MM.1S (cell line): ENCODE data around the gene RRP15.

Source experiments
- DNase-seq: peaks from one replicate; pipeline ENCODE4 v3.0.0-alpha.2; 2015
- H2AFZ ChIP-seq: fragments of 300-600 bp; sonication (generic); 2 replicates; pipeline ENCODE4 v1.6.0; 2016; ENCODE audit warnings: antibody characterized with exemption, low read length
- H3F3A ChIP-seq: fragments of 300-600 bp; sonication (generic); 2 replicates; pipeline ENCODE4 v1.6.1; 2016; ENCODE audit warnings: mild to moderate bottlenecking, antibody characterized with exemption, low read length, moderate library complexity, mixed read lengths; ENCODE audit not compliant: insufficient read depth
- H3K27ac ChIP-seq: fragments of 300-600 bp; sonication (generic); 2 replicates; pipeline ENCODE4 v1.5.1; 2016; ENCODE audit warnings: mild to moderate bottlenecking, low read length
- H3K27me3 ChIP-seq: fragments of 300-600 bp; sonication (generic); replicated peaks from 2 replicates; pipeline ENCODE4 v1.6.0; 2016; ENCODE audit warnings: low read length; ENCODE audit not compliant: insufficient read depth
- H3K36me3 ChIP-seq: fragments of 300-600 bp; sonication (generic); replicated peaks from 2 replicates; pipeline ENCODE4 v1.6.1; 2016; ENCODE audit warnings: mild to moderate bottlenecking, low read length, mixed read lengths; ENCODE audit not compliant: insufficient read depth
- H3K4me1 ChIP-seq: fragments of 300-600 bp; sonication (generic); 2 replicates; pipeline ENCODE4 v1.6.1; 2016; ENCODE audit warnings: low read length, mixed read lengths
- H3K4me2 ChIP-seq: fragments of 300-600 bp; sonication (generic); 2 replicates; pipeline ENCODE4 v1.6.0; 2016; ENCODE audit warnings: low read depth, low read length
- H3K4me3 ChIP-seq: fragments of 300-600 bp; sonication (generic); 2 replicates; pipeline ENCODE4 v1.5.1; 2016; ENCODE audit warnings: low read length, mixed read lengths
- H3K79me2 ChIP-seq: fragments of 300-600 bp; sonication (generic); 2 replicates; pipeline ENCODE4 v1.6.1; 2016; ENCODE audit warnings: mixed run types, low read length, mixed read lengths
- H3K9ac ChIP-seq: fragments of 300-600 bp; sonication (generic); 2 replicates; pipeline ENCODE4 v1.6.1; 2016; ENCODE audit warnings: low read length, mixed read lengths
- H3K9me2 ChIP-seq: fragments of 300-600 bp; sonication (generic); replicated peaks from 2 replicates; pipeline ENCODE4 v1.6.1; 2016; ENCODE audit warnings: mild to moderate bottlenecking, low read length, mixed read lengths; ENCODE audit not compliant: insufficient read depth
- H3K9me3 ChIP-seq: fragments of 300-600 bp; sonication (generic); replicated peaks from 2 replicates; pipeline ENCODE4 v1.6.1; 2016; ENCODE audit warnings: mild to moderate bottlenecking, low read length, mixed read lengths; ENCODE audit not compliant: insufficient read depth
- H4K20me1 ChIP-seq: fragments of 300-600 bp; sonication (generic); 2 replicates; pipeline ENCODE4 v1.6.1; 2016; ENCODE audit warnings: mild to moderate bottlenecking, low read length, moderate library complexity, mixed read lengths; ENCODE audit not compliant: insufficient read depth
- CTCF ChIP-seq: fragments of 300-600 bp; sonication (generic); IDR thresholded peaks from 2 replicates; pipeline ENCODE4 v1.5.1; 2016; ENCODE audit warnings: antibody characterized with exemption, low read length, mixed read lengths
- EZH2 ChIP-seq: fragments of 300-600 bp; sonication (generic); optimal IDR thresholded peaks from 2 replicates; pipeline ENCODE3; 2017; ENCODE audit warnings: low read depth, mild to moderate bottlenecking, antibody characterized with exemption, low read length, mixed read lengths
- EZH2phosphoT487 ChIP-seq: fragments of 300-600 bp; sonication (generic); IDR thresholded peaks from 2 replicates; pipeline ENCODE4 v1.6.1; 2018; ENCODE audit warnings: antibody characterized with exemption, low read length

The RRP15 gene

DNA sequence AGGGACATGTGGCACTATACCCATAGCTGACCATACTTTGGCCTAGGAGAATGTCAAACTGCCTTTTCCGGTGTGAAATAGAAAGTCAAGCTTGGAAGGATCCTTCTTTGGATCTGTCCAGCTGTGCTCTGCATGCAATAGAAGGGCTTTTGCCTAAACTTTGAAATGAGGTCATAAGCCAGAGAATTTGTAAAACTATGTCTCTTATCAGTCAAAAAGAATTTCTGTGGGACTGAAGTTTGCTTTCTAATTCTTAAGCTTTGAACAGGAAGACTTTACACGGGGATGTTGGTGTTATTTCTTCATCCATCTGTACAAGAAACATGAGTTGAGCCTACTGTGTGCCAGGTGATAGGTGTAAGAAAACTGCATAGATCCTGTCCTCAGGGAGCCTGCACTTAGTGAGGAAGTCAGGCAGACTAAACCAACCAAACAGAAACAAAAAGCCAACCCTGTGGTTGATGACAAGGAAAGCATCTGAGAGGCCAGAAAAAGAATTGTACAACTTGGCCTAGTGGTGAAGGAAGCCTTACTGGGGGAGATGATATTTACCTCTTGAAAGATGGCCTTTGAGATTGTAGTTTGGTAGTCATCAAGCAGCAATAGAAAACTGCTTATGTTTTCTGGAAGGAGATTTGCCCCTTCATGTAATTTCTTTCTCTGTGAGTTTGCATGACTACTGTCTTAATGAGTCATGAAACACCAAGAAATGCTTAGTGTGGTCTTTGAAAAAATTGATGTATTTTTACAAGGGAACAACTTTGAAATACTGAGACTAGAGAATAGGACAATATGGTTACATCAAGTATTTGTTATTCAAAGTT lies 84.8 kb downstream of the RRP15 start:
- no peak for TF ChIP-seq EZH2phosphoT487
- TF ChIP-seq CTCF: no peak
- TF ChIP-seq EZH2: no peak
- no peaks in the 10 kb centered on the region for H3K9me2 ChIP-seq
- H3K79me2 ChIP-seq: no peaks in the 10 kb centered on the region
- no peak overlapping the region for H3K4me2 ChIP-seq
- H3K27me3 ChIP-seq: no peaks in the 10 kb centered on the region
- H3K27ac ChIP-seq: no peak overlapping the region
- H4K20me1 ChIP-seq: no peaks in the 10 kb centered on the region
- no peak overlapping the region for H3K9ac ChIP-seq
- H3K36me3 ChIP-seq: no peaks in the 10 kb centered on the region
- peaks cover 7% of the 10 kb centered on the region for H3K4me1 ChIP-seq
- H3K4me3 ChIP-seq: no peak overlapping the region
- H3F3A ChIP-seq: no peaks in the 10 kb centered on the region
- H2AFZ ChIP-seq: no peak overlapping the region
- H3K9me3 ChIP-seq: no peaks in the 10 kb centered on the region
- peak; percentile 24 for DNase-seq

GRCh38 chr1:218371927-218372672 lies 87.0 kb downstream of the RRP15 start:
- H3K36me3 ChIP-seq: no peaks in the 10 kb centered on the region
- no peak overlapping the region for H3K27ac ChIP-seq
- H3K4me2 ChIP-seq: no peak overlapping the region
- peaks cover 8% of the 10 kb centered on the region for H3F3A ChIP-seq
- TF ChIP-seq EZH2phosphoT487 (no peak), EZH2 (no peak), CTCF (no peak)
- H3K79me2 ChIP-seq: no peaks in the 10 kb centered on the region
- no peak overlapping the region for H2AFZ ChIP-seq
- H3K9me2 ChIP-seq: no peaks in the 10 kb centered on the region
- no peaks in the 10 kb centered on the region for H3K27me3 ChIP-seq
- no peak overlapping the region for H3K4me3 ChIP-seq
- H3K4me1 ChIP-seq: peaks cover 14% of the 10 kb centered on the region
- H4K20me1 ChIP-seq: no peaks in the 10 kb centered on the region
- no peak for DNase-seq
- H3K9me3 ChIP-seq: no peaks in the 10 kb centered on the region
- H3K9ac ChIP-seq: no peak overlapping the region

GRCh38 chr1:218374401-218375353 lies 89.6 kb downstream of the RRP15 start:
- Histone ChIP-seq H3K9ac (no peak overlapping the region), H3K36me3 (no peaks in the 10 kb centered on the region), H3K4me1 (peaks cover 18% of the 10 kb centered on the region), H4K20me1 (no peaks in the 10 kb centered on the region), H3K9me2 (no peaks in the 10 kb centered on the region), H2AFZ (no peak overlapping the region), H3K4me2 (no peak overlapping the region), H3F3A (peaks cover 14% of the 10 kb centered on the region), H3K27me3 (no peaks in the 10 kb centered on the region), H3K79me2 (no peaks in the 10 kb centered on the region), H3K9me3 (no peaks in the 10 kb centered on the region), H3K27ac (no peak overlapping the region), H3K4me3 (no peak overlapping the region)
- DNase-seq: no peak
- TF ChIP-seq EZH2phosphoT487: no peak
- no peak for TF ChIP-seq CTCF
- TF ChIP-seq EZH2: no peak
